Eye (tissue), 1 donor: ENCODE data around the gene TRIO.

Experiments
- DNase-seq: peaks from one replicate; pipeline ENCODE4 v3.0.0-alpha.2; 2015

TRIO gene

GRCh38 chr5:14445576-14446290, 302.6 kb downstream of the TRIO start:
- DNase-seq: peak; percentile 91

- peak; percentile 80 for DNase-seq
These were observed 305.1 kb downstream of the TRIO start for GRCh38 chr5:14447958-14448911.

- DNase-seq: peak; percentile 72
These were observed 306.0 kb downstream of the TRIO start for GRCh38 chr5:14449052-14449661.

GRCh38 chr5:14450018-14450524, 306.9 kb downstream of the TRIO start:
- DNase-seq: peak; percentile 74

- DNase-seq: no peak
These were observed 307.6 kb downstream of the TRIO start for GRCh38 chr5:14450742-14451141.

DNA sequence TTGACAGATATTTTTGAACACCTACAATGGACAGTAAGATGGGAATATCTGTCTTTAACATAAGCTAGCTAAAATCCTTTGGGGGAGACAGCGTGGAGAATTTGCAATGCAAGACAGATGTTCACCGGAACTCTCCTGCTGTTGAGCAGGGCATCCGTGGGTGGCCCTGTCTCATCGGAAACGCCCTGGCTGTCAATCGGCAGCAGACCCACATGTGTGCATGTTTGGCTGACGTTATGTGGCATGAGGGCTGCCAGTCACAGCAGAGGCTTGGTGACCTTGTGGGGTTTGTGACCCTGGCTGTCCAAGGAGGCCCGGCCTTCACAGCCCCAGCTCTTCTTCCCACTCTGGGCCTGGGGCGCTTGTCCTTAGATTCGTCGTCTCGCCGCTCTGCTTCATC, 308.7 kb downstream of the TRIO start:
- DNase-seq: no peak

DNA sequence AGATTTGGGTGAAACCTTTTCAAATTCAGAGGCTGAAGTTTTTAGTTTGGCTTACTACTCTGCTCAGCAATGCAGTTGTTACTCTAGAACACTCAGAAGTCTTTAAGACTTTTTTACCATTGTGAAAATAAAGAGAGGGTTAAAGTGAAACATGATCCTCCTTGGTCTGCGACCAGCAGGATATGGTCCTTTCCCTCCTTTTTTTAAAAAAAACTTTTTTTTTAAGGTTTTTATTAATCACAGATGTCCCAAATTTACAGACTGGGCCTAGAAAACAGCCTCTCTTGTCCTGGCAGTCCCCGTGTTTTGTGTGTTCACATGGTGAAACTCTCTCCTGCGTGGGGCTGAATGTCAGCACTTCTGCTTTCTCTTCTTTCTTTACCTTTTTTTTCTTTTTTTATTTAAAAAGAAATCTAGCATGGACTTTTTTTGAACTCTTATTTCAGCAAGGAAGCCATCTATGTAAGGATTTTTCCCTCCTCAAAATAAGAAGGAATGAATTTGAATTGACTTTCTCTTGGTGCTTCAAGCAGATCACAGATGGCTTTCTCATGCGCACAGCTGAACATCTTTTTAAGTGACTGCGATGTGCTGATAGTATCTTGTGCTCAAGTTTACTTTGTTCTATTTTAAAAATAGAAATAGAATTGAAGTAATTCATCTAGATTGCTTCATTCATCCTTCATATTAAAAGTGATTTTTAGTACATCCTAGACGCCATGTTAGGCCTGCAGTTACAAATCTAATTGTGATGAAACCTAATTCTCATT, 309.7 kb downstream of the TRIO start:
- DNase-seq: peak; percentile 69

- no peak for DNase-seq
These were observed 310.3 kb downstream of the TRIO start for GRCh38 chr5:14453481-14453880.

GRCh38 chr5:14455814-14456321, 312.7 kb downstream of the TRIO start:
- no peak for DNase-seq

DNA sequence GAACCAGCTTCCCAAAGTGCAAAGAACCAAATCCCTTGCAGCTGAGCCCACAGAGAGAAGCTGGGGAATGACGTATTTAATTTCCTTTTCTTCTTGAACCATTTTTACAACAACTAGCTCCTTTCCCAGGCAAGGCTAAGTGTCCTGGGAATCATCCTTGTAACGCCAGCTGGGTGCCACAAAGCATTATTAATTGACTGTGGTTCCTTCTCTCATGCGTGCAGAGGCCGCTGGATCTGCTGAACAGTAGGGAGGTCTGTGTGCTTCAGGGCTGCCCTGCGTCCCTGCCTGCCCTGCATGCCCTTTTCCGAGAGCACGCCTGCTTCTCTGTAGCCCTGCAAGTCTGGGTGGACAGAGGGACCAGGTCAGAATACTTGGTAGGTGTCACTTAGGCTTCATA, 314.3 kb downstream of the TRIO start:
- DNase-seq: peak; percentile 94

DNA sequence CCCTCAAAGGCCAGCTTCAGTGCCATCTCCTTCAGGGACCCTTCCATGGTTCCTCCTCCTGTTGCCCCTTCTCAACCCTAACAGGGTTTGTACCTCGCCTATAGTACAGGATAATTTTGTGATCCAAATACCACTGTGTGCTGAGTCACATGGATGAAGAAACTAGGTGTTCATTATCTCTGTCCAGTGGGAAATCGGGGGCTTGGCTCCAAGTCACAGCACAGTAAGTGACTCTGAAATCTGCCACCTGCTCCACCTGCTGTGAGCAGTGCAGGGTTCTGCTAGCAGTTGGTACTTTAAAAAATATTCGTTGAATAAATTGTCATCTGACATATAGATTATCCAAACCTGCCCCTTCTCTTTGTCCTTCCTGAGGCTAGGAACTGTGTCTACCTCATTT, 315.3 kb downstream of the TRIO start:
- no peak for DNase-seq

GRCh38 chr5:14460844-14461398, 317.8 kb downstream of the TRIO start:
- no peak for DNase-seq

DNA sequence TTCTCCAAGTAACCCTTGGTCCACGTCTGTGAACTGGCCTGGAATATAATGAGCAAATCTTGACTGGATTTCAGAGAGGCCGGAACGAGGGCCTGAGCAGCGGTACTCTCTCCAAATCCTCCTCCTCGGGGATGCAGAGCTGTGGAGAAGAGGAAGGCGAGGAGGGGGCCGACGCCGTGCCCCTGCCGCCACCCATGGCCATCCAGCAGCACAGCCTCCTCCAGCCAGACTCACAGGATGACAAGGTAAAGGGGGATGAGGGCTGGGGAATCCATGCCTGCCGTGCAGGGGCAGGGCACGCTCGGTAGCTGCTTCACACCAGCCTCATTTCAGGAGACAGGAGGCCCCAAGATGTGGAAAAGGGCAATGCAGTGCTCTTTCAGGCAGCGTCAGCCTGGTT, 319.5 kb downstream of the TRIO start:
- DNase-seq: no peak

DNA sequence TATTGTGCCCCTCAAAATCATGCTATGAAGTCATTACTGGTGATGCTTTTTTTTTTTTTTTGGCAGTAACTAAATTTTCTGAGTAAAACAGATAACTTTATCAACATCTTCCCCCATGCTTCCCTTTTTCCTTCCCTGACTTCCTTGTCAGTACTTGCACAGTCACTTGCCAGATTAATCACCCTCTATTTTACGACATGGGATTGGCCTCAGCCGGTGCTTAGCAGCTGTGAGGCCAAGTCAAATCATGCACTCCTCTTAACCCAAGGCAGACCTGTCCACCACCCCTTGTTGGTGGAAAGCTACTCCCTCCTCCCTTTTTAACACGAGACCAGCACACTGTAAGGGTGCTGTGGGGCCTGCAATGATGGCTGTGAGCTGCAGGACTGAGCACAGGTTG, 320.5 kb downstream of the TRIO start:
- DNase-seq: no peak

DNA sequence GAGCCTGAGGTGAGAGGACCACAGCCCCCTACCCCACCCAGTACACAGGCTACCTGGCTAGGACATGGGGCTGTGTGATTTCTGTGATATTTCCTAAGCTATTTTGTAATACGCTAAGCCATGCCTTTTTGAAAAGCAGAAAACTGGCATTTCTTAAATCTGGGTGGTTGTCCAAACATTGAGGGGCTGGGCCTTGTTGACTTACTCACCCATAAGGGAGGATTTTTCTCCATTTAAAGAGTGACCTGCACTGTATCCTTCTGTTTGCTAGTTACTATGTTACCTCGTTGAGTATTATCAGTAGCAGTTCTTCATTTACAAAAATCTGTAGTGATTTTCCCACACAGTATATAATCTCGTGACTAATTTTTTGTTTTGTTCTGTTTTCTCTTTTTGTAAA, 321.0 kb downstream of the TRIO start:
- DNase-seq: no peak

- DNase-seq: no peak
These were observed 321.5 kb downstream of the TRIO start for GRCh38 chr5:14464671-14465070.

GRCh38 chr5:14465116-14465515, 322.0 kb downstream of the TRIO start:
- no peak for DNase-seq

DNA sequence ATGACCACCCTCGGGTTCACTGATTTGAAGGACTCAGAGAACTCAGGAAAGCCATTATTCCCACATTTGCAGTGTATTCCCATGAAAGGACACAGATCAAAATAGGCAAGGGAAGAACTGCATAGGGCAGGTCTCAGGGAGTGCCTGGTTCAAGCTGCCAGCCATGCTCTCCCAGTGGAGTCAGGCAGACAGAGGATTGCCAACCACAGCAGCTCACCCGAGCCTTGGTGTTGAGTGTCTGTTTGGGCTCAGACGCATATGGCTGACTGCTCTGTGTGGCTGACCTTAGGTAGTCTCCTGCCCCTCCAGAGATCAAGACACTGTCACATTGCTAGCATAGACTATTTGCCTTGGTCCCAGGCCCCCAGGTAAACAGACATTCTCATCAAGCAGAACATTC, 322.6 kb downstream of the TRIO start:
- DNase-seq: no peak

DNA sequence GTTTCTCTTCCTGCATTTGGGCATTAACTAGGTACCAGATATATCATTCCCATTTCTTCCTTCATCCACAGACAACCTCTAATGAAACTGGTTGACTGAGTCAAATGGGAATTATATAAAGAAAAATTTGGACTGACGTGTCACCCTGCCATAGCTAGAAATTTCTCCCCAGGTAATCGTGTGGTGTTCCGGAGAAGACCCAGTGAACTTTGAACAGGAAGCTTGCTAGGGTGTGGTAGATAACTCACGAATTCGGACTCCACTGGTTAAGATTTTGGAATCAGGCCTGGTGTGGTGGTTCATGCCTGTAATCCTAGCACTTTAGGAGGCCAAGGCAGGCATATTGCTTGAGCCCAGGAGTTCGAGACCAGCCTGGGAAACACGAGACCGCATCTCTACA, 324.1 kb downstream of the TRIO start:
- no peak for DNase-seq

DNA sequence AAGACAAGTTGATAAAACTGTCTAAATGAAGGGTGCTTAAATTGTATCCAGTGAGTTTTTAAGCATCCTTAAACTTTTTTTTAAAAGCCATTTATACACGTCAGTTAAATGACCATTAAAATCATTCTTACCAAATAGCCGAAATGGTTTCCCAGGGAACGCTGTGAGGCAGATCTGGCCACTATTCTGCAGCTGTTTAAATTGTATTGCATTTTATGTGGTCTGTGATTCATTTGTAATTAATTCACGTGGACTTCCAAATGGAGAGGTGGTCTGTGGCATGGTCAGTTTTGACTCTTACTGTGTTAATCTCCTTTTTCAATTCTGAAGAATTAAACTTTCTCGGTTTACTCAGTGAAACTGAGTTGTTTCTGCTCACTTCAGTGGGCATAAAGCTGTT, 324.7 kb downstream of the TRIO start:
- no peak for DNase-seq

GRCh38 chr5:14469551-14470377, 326.6 kb downstream of the TRIO start:
- DNase-seq: peak; percentile 83
